Smooth muscle cell (in vitro differentiated cells): Measurements from ENCODE around the gene AP1S1. TPM values are rescaled to one million over a fixed set of nuclear protein-coding genes. Genes with fewer than 3 reads are reported as not detected.

ENCODE experiments used
- DNase-seq: peaks from one replicate; lab custom pipeline; 2025; ENCODE audit not compliant: unreplicated experiment; lab: John Stamatoyannopoulos, UW
- H2AFZ ChIP-seq: fragments of 200-600 bp; sonication (generic); 2 replicates; pipeline ENCODE4 v1.6.0; 2016; ENCODE audit warnings: antibody characterized with exemption, low read depth, mild to moderate bottlenecking
- H3F3A ChIP-seq: fragments of 200-600 bp; sonication (generic); 2 replicates; pipeline ENCODE4 v1.6.0; 2017; ENCODE audit warnings: antibody characterized with exemption, low read depth
- H3K27ac ChIP-seq: fragments of 200-600 bp; sonication (generic); 2 replicates; pipeline ENCODE4 v1.5.1; 2016; ENCODE audit warnings: low read depth, mild to moderate bottlenecking
- H3K27me3 ChIP-seq: fragments of 200-600 bp; sonication (generic); 2 replicates; pipeline ENCODE4 v1.6.1; 2016; ENCODE audit warnings: low read depth, mild to moderate bottlenecking
- H3K36me3 ChIP-seq: fragments of 200-600 bp; sonication (generic); 2 replicates; pipeline ENCODE4 v1.5.1; 2016; ENCODE audit warnings: low read depth
- H3K4me1 ChIP-seq: fragments of 200-600 bp; sonication (generic); 2 replicates; pipeline ENCODE4 v1.5.1; 2016; ENCODE audit warnings: low read depth
- H3K4me2 ChIP-seq: fragments of 200-600 bp; sonication (generic); 2 replicates; pipeline ENCODE4 v1.6.0; 2016; ENCODE audit warnings: mild to moderate bottlenecking
- H3K4me3 ChIP-seq: fragments of 200-600 bp; sonication (generic); 2 replicates; pipeline ENCODE4 v1.5.1; 2016; ENCODE audit warnings: mild to moderate bottlenecking
- H3K79me2 ChIP-seq: fragments of 200-600 bp; sonication (generic); 2 replicates; pipeline ENCODE4 v1.6.0; 2016; ENCODE audit warnings: low read depth, mild to moderate bottlenecking
- H3K9ac ChIP-seq: fragments of 200-600 bp; sonication (generic); 2 replicates; pipeline ENCODE4 v1.6.0; 2016; ENCODE audit warnings: low read depth
- H3K9me3 ChIP-seq: fragments of 200-600 bp; sonication (generic); replicated peaks from 2 replicates; pipeline ENCODE4 v1.5.1; 2016; ENCODE audit warnings: low read depth
- H4K20me1 ChIP-seq: fragments of 200-600 bp; sonication (generic); 2 replicates; pipeline ENCODE4 v1.6.0; 2016; ENCODE audit warnings: low read depth
- WGBS: methylation state at CpG from one replicate; pipeline ENCODE4 v1.1.7; 2016; ENCODE audit warnings: low lambda C conversion rate; 5-methylcytosine and 5-hydroxymethylcytosine counted together
- polyA plus RNA-seq: library from polyadenylated mRNA; unstranded; fragments of >200 nt; fragmentation: Nextera tagmentation; extraction: Ambion mirVana; gene quantifications from 2 replicates; pipeline ENCODE4 v1.2.1, GENCODE V29; 2016
- total RNA-seq: library from RNA; depleted of rRNA; stranded (reverse); fragments of >200 nt; gene quantifications from 2 replicates; pipeline ENCODE4 v1.2.3, GENCODE V29; 2014
- TF ChIP-seq, protein P1 (sequence below): fragments of 200-600 bp; sonication (generic); IDR thresholded peaks from 2 replicates; pipeline ENCODE4 v1.5.1; 2017; ENCODE audit warnings: borderline replicate concordance, mild to moderate bottlenecking, antibody characterized with exemption; ENCODE audit not compliant: insufficient read depth, poor library complexity, severe bottlenecking

The AP1S1 gene
- total and polyA plus RNA-seq, 2 experiments from 2014 or later = 44.0 to 104 TPM

DNA sequence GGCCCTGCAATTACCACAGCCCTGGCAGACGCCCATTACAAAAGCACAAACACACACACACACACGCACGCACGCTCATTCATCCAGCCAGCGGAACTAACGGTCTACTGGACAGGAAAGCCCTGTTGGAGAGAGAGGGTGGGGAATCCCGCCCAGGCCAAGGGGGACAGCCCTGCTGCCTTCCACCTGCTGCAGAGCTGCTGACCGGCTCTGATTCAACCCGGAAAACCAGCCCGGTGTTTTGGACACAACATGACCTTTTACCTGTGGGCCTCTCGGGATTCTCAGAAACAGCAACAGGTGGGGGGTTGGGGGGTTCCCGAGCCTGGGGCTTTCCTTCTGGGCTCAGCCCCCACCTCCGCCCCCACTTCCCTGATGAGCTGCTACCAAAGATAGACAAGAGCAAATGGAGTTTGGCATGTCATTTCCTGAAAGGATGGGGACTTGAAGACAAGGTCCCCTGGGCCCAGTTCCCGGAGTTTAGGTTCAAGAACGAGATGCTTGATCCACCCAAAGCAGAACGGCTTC lies 45.9 kb upstream of the AP1S1 start:
- Histone ChIP-seq H3K36me3 (no peaks in the 10 kb centered on the region), H3K27ac (peak overlapping the region; percentile 38), H3K9ac (no peak overlapping the region), H3K4me1 (no peaks in the 10 kb centered on the region), H3F3A (no peaks in the 10 kb centered on the region), H3K4me3 (no peak overlapping the region), H2AFZ (no peak overlapping the region), H3K27me3 (no peaks in the 10 kb centered on the region), H3K79me2 (no peaks in the 10 kb centered on the region), H3K4me2 (no peak overlapping the region), H3K9me3 (no peaks in the 10 kb centered on the region), H4K20me1 (no peaks in the 10 kb centered on the region)
- 83% methylated on average over 16 of the region's 16 CpGs for WGBS
- no peak for DNase-seq
- TF ChIP-seq, protein P1, sequence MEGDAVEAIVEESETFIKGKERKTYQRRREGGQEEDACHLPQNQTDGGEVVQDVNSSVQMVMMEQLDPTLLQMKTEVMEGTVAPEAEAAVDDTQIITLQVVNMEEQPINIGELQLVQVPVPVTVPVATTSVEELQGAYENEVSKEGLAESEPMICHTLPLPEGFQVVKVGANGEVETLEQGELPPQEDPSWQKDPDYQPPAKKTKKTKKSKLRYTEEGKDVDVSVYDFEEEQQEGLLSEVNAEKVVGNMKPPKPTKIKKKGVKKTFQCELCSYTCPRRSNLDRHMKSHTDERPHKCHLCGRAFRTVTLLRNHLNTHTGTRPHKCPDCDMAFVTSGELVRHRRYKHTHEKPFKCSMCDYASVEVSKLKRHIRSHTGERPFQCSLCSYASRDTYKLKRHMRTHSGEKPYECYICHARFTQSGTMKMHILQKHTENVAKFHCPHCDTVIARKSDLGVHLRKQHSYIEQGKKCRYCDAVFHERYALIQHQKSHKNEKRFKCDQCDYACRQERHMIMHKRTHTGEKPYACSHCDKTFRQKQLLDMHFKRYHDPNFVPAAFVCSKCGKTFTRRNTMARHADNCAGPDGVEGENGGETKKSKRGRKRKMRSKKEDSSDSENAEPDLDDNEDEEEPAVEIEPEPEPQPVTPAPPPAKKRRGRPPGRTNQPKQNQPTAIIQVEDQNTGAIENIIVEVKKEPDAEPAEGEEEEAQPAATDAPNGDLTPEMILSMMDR = no peak

DNA sequence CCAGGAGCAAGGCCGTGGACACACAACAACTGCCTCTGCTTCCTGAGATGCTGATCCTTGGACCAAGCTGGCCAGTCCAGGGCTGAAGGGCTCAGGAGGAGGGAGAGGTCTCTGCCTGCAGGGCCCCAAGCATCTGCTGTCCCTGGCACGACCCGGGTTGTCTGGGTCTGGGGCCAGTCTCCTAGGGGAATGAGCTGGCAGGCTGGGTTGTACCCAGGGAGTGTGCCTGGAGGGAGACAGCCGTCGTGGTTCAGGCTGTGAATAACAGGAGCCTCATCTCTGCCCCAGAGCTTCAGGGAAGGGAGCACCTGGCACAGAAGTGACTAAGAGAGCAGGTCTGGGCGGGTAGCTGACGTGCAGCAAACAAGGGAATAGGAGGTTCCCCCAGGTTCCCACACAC lies 45.3 kb upstream of the AP1S1 start:
- Histone ChIP-seq H3K79me2 (no peaks in the 10 kb centered on the region), H3K9ac (no peak overlapping the region), H2AFZ (no peak overlapping the region)

DNA sequence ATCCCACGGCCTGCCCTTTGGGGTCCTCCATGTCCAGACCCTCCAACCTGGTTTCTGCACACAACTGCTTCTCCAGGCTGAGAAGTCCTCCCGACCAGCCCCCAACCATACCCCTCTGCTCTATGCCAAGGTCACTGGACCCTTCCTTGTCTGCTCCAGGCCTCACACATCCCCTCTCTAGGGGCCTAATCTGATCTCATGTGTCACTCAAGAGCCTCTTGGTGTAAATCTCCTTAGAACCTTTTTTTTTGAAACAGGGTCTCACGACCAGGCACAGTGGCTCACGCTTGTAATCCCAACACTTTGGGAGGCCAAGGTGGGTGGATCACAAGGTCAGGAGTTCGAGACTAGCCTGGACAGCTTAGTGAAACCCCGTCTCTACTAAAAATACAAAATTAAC lies 44.9 kb upstream of the AP1S1 start:
- H3K4me3 ChIP-seq = no peak overlapping the region
- H3K27me3 ChIP-seq = no peaks in the 10 kb centered on the region
- H3K9ac ChIP-seq = no peak overlapping the region
- H3K4me1 ChIP-seq = no peaks in the 10 kb centered on the region
- H3F3A ChIP-seq = no peaks in the 10 kb centered on the region
- H3K79me2 ChIP-seq = no peaks in the 10 kb centered on the region
- no peak for DNase-seq
- H3K9me3 ChIP-seq = no peaks in the 10 kb centered on the region
- no peak overlapping the region for H2AFZ ChIP-seq
- H3K36me3 ChIP-seq = no peaks in the 10 kb centered on the region
- TF ChIP-seq, protein P1 = no peak
- no peak overlapping the region for H3K27ac ChIP-seq
- H3K4me2 ChIP-seq = no peak overlapping the region
- WGBS = 80% methylated on average over 6 of the region's 6 CpGs
- H4K20me1 ChIP-seq = no peaks in the 10 kb centered on the region

More for the DNA sequence above, 45.3 kb upstream of the AP1S1 start:
- Histone ChIP-seq H3K4me3 (no peak overlapping the region), H3K4me2 (no peak overlapping the region), H3K27me3 (no peaks in the 10 kb centered on the region), H4K20me1 (no peaks in the 10 kb centered on the region), H3F3A (no peaks in the 10 kb centered on the region), H3K4me1 (no peaks in the 10 kb centered on the region), H3K27ac (peak overlapping the region; percentile 38), H3K9me3 (no peaks in the 10 kb centered on the region), H3K36me3 (no peaks in the 10 kb centered on the region)
- TF ChIP-seq, protein P1 = no peak
- WGBS = 78% methylated on average over 7 of the region's 7 CpGs
- no peak for DNase-seq

DNA sequence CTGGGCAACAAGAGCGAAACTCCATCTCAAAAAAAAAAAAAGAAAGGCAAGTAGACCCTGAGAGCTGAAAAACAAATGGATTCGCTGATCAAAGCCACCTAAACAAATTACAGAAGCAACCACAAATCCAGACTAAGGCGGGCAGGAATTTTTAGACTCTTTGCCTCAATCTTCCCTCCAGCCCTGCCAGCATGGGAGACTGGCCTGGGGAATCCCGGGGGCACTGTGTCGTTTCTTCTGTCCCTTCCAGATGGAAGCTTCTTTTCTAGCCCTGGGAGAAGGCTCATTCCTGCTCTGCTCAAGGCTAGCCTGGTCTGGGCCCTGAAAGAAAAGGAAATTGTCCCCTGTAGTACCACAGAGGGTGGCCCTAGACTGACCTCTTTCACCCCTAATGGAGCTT lies 43.0 kb upstream of the AP1S1 start:
- TF ChIP-seq, protein P1 = no peak
- Histone ChIP-seq H3K36me3 (no peaks in the 10 kb centered on the region), H3K27me3 (no peaks in the 10 kb centered on the region), H3K79me2 (no peaks in the 10 kb centered on the region), H3K4me1 (no peaks in the 10 kb centered on the region), H3F3A (no peaks in the 10 kb centered on the region), H3K9ac (peak overlapping the region; percentile 27), H4K20me1 (no peaks in the 10 kb centered on the region), H3K27ac (peak overlapping the region; percentile 83), H3K9me3 (no peaks in the 10 kb centered on the region), H3K4me2 (peak overlapping the region; percentile 18), H3K4me3 (no peak overlapping the region), H2AFZ (no peak overlapping the region)
- no peak for DNase-seq
- 39% methylated on average over 5 of the region's 5 CpGs for WGBS
